B cell (primary cell): ENCODE results near the gene PCK2. TPM values are rescaled to one million over a fixed set of nuclear protein-coding genes. Genes with fewer than 3 reads are reported as not detected.

Source experiments
- ATAC-seq: fragments of 200-7000 bp; cut with Tn5 transposase; one replicate; pipeline ENCODE4 v1.10.0; 2021; ENCODE audit warnings: low read depth, mild to moderate bottlenecking, moderate number of reproducible peaks, moderate library complexity
- CTCF ChIA-PET: fragments of 350-600 bp; sonication (Branson Sonifier 250); formaldehyde crosslinking; loops from one replicate; lab custom pipeline; 2021; ENCODE audit warnings: antibody characterized with exemption, inconsistent platforms; lab: Charles Lee
- POLR2A ChIA-PET: fragments of 350-600 bp; sonication (Branson Sonifier 250); formaldehyde crosslinking; loops from one replicate; lab custom pipeline; 2021; ENCODE audit warnings: antibody characterized with exemption; lab: Charles Lee
- DNase-seq: peaks from one replicate; pipeline ENCODE4 v3.0.0; 2013
- H2AFZ ChIP-seq: 2 replicates; pipeline ENCODE4 v1.6.1; 2012; ENCODE audit warnings: mild to moderate bottlenecking, low read depth, low read length; ENCODE audit not compliant: insufficient read depth, poor library complexity, severe bottlenecking
- H3K27ac ChIP-seq, 2 donors: 1 replicate in 1 of 2; 2 replicates in 1 of 2; pipeline ENCODE4 v1.5.1; 2012 to 2013; ENCODE audit warnings: low read length in 2 of 2, mild to moderate bottlenecking in 2 of 2, moderate library complexity in 1 of 2
- H3K27me3 ChIP-seq, 4 experiments: fragments of 200-600 bp in 1 of 4; sonication (generic) in 1 of 4; replicated peaks in 1 of 4; 1 replicate in 2 of 4; 2 replicates in 2 of 4; pipeline versions ENCODE4 v1.6.1 to v1.7.0; 2013 to 2016; ENCODE audit warnings: low read length in 3 of 4, mild to moderate bottlenecking in 2 of 4, mixed read lengths in 1 of 4, moderate library complexity in 1 of 4; ENCODE audit not compliant: insufficient read depth in 4 of 4, control insufficient read depth in 3 of 4; ENCODE audit errors: control extremely low read depth in 1 of 4
- H3K36me3 ChIP-seq, 2 experiments: replicated peaks in 1 of 2; 1 replicate in 1 of 2; 2 replicates in 1 of 2; pipeline versions ENCODE4 v1.6.1 to v1.7.1; 2013; ENCODE audit warnings: low read length in 1 of 2; ENCODE audit not compliant: insufficient read depth in 2 of 2, control insufficient read depth in 1 of 2; ENCODE audit errors: control extremely low read depth in 1 of 2, extremely low read depth in 1 of 2
- H3K4me1 ChIP-seq, 2 donors: fragments of 200-600 bp in 1 of 2; sonication (generic) in 1 of 2; 1 replicate in 1 of 2; 2 replicates in 1 of 2; pipeline versions ENCODE4 v1.5.1 to v1.6.1; 2013 to 2017; ENCODE audit warnings: low read length in 2 of 2; ENCODE audit not compliant: control insufficient read depth in 2 of 2, insufficient read depth in 2 of 2
- H3K4me2 ChIP-seq: replicated peaks from 2 replicates; pipeline ENCODE3; 2012; ENCODE audit warnings: mild to moderate bottlenecking, low read depth, low read length; ENCODE audit not compliant: poor library complexity, severe bottlenecking
- H3K4me3 ChIP-seq, 5 experiments: fragments of 200-600 bp in 1 of 5; sonication (generic) in 1 of 5; 1 replicate in 3 of 5; 2 replicates in 2 of 5; pipeline versions ENCODE4 v1.5.1 to v1.7.0; 2011 to 2016; ENCODE audit warnings: low read length in 4 of 5, mild to moderate bottlenecking in 4 of 5, low read depth in 2 of 5, control low read depth in 1 of 5, moderate library complexity in 1 of 5; ENCODE audit not compliant: insufficient read depth in 1 of 5; ENCODE audit errors: control extremely low read depth in 1 of 5, extremely low read depth in 1 of 5
- H3K79me2 ChIP-seq: fragments of 200-600 bp; sonication (generic); one replicate; pipeline ENCODE4 v1.6.0; 2016; ENCODE audit warnings: low read length; ENCODE audit not compliant: control insufficient read depth, insufficient read depth
- H3K9ac ChIP-seq: fragments of 200-600 bp; sonication (generic); 2 replicates; pipeline ENCODE4 v1.6.1; 2017; ENCODE audit warnings: mild to moderate bottlenecking, low read length, moderate library complexity
- H3K9me3 ChIP-seq, 3 donors: one replicate each; pipeline versions ENCODE4 v1.6.1 to v1.7.1; 2013; ENCODE audit warnings: low read length in 2 of 3; ENCODE audit not compliant: control insufficient read depth in 2 of 3, insufficient read depth in 1 of 3; ENCODE audit errors: control extremely low read depth in 1 of 3
- H4K20me1 ChIP-seq: 2 replicates; pipeline ENCODE4 v1.6.0; 2012; ENCODE audit warnings: mild to moderate bottlenecking, low read length; ENCODE audit not compliant: insufficient read depth, control insufficient read depth, poor library complexity, severe bottlenecking
- H3K27ac Mint-ChIP-seq: one replicate; pipeline ENCODE4 v1.8.0; 2021; ENCODE audit warnings: mixed read lengths
- H3K27me3 Mint-ChIP-seq: one replicate; pipeline ENCODE4 v1.8.0; 2021; ENCODE audit warnings: mixed read lengths
- H3K4me1 Mint-ChIP-seq: one replicate; pipeline ENCODE4 v1.8.0; 2021; ENCODE audit warnings: mixed read lengths
- H3K4me3 Mint-ChIP-seq: one replicate; pipeline ENCODE4 v1.8.0; 2021; ENCODE audit warnings: mixed read lengths
- H3K9me3 Mint-ChIP-seq: one replicate; pipeline ENCODE4 v1.8.0; 2022; ENCODE audit warnings: mixed read lengths; ENCODE audit not compliant: insufficient read depth
- EZH2 ChIP-seq: IDR thresholded peaks from 2 replicates; pipeline ENCODE4 v1.6.1; 2012; ENCODE audit warnings: borderline replicate concordance, low read depth, mild to moderate bottlenecking, moderate library complexity, low read length; ENCODE audit not compliant: insufficient read depth, poor library complexity, severe bottlenecking
- WGBS: methylation state at CpG from one replicate; pipeline ENCODE4 v1.1.5; 2013; ENCODE audit warnings: missing lambda C conversion rate; ENCODE audit not compliant: insufficient coverage; 5-methylcytosine and 5-hydroxymethylcytosine counted together
- intact Hi-C: fragments of 100-400 bp; cut with micrococcal nuclease; formaldehyde crosslinking; loops from one replicate; pipeline ENCODE4 v1.10.0; 2022
- polyA plus RNA-seq: library from polyadenylated mRNA; depleted of rRNA; stranded (reverse); fragments of >200 nt; gene quantifications from 2 replicates; pipeline ENCODE4 v1.2.3, GENCODE V29; 2012
- total RNA-seq, 2 donors: library from RNA; stranded (reverse); fragments of 120-200 nt in 1 of 2; gene quantifications; 1 replicate in 1 of 2; 2 replicates in 1 of 2; pipeline versions ENCODE4 v1.2.3 to v1.2.4, GENCODE V29; 2013 to 2022
- TF ChIP-seq, protein P1 (sequence below): fragments of 200-600 bp; IDR thresholded peaks from one replicate; pipeline ENCODE4 v1.8.0; 2022; ENCODE audit warnings: antibody characterized with exemption, mild to moderate bottlenecking

The PCK2 gene
- total and polyA plus RNA-seq, 2 donors (not counting 1 experiment from before 2014, with no cell fraction given): 40.4 to 58.4 TPM

DNA sequence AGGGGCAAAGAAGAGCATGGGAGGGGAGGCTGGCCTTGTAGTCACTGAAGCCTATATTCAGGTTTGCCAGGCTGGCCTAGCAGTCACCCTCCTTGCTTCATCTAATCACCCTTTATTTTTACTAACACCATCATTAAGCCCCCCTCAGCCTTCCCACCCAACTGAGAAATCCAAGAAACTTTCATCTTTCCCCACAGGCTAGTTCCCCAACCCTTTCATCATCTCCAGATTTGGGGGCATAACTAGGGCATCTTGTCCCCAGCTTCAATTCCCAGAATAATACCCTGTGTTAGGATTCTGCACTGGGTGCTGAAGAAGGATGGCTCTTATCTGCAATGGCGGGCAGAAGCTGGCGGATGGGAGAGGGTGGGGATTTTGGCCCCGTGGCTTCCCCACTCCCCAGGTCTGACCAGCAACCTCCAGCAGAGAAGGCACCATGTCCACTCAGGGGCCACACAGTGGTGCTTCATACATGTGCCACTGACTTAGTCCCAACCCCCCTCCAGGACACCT, 6.9 kb downstream of the PCK2 start:
- no peak overlapping the region for H3K9ac ChIP-seq
- Mint-ChIP-seq H3K27me3 (no peaks in the 10 kb centered on the region), H3K4me1 (peaks cover 8% of the 10 kb centered on the region), H3K27ac (peak overlapping the region; percentile 50), H3K9me3 (no peaks in the 10 kb centered on the region), H3K4me3 (no peak overlapping the region)
- DNase-seq (no peak), ATAC-seq (no peak)
- no CpG with 5 or more reads among the region's 3 CpGs for WGBS
- H3K27ac ChIP-seq: no peak overlapping the region
- TF ChIP-seq, protein P1, sequence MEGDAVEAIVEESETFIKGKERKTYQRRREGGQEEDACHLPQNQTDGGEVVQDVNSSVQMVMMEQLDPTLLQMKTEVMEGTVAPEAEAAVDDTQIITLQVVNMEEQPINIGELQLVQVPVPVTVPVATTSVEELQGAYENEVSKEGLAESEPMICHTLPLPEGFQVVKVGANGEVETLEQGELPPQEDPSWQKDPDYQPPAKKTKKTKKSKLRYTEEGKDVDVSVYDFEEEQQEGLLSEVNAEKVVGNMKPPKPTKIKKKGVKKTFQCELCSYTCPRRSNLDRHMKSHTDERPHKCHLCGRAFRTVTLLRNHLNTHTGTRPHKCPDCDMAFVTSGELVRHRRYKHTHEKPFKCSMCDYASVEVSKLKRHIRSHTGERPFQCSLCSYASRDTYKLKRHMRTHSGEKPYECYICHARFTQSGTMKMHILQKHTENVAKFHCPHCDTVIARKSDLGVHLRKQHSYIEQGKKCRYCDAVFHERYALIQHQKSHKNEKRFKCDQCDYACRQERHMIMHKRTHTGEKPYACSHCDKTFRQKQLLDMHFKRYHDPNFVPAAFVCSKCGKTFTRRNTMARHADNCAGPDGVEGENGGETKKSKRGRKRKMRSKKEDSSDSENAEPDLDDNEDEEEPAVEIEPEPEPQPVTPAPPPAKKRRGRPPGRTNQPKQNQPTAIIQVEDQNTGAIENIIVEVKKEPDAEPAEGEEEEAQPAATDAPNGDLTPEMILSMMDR: no peak
- TF ChIP-seq EZH2: no peak
- peaks cover 29% of the 10 kb centered on the region for H3K79me2 ChIP-seq
- no peak overlapping the region for H3K4me2 ChIP-seq
- H3K27me3 ChIP-seq: no peaks in the 10 kb centered on the region
- H3K9me3 ChIP-seq: no peaks in the 10 kb centered on the region
- no peak overlapping the region for H2AFZ ChIP-seq
- no peak overlapping the region for H3K4me3 ChIP-seq
- H3K4me1 ChIP-seq: peaks cover 0 to 7% of the 10 kb centered on the region in 2 donors
- intact Hi-C loops: loop anchor here (10.0 kb wide), 1 partner anchor 116 kb away; the partner anchor contains the start of gene DHRS4L2
- ChIA-PET CTCF (interaction anchor here (1.2 to 11.7 kb wide), 4 partner anchors 8 to 42 kb away, joined by 4 to 292 read pairs (median 6); partner anchors contain the start of gene PCK2), POLR2A (interaction anchor here (1.1 kb wide), 1 partner anchor 43 kb away, joined by 3 read pairs; no protein-coding TSS in a partner anchor)
- peaks cover 7% of the 10 kb centered on the region for H4K20me1 ChIP-seq
- peaks cover 2 to 69% of the 10 kb centered on the region in 2 experiments for H3K36me3 ChIP-seq

DNA sequence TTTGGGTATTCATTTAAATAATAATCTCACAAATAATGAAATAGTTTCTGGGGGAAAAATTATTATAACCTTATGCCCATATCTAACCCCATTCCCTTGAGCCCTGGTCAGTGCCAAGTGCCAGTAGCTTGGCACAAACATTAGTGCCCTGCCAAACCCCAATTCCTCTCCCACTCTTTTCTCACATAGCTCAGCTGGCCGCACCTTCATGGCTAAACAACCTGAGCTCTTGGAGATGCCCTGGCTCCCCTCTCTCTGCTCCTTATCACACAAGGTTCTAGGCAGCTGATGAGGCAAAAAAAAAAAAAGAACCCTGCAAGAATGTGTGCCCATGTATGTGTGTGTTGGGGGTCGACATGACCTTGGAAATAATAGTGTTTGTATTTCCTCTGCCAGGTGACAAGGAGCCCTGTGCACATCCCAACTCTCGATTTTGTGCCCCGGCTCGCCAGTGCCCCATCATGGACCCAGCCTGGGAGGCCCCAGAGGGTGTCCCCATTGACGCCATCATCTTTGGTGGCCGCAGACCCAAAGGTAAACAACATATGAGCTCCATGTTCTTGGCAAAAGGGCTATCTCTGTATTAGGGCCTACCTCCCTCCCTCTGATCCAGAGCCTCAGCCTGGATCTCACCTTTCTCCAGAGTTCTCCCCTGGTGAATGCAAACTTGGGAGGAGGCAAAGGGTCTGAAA, 8.4 kb downstream of the PCK2 start:
- ATAC-seq (no peak), DNase-seq (no peak)
- TF ChIP-seq, protein P1: no peak
- no peak for TF ChIP-seq EZH2
- no peak overlapping the region for H3K27ac Mint-ChIP-seq
- Histone ChIP-seq H3K27me3 (no peaks in the 10 kb centered on the region), H3K4me1 (no peaks in the 10 kb centered on the region), H3K79me2 (peaks cover 22% of the 10 kb centered on the region), H2AFZ (no peak overlapping the region), H4K20me1 (peaks cover 7% of the 10 kb centered on the region), H3K36me3 (peaks cover 2 to 63% of the 10 kb centered on the region in 2 experiments), H3K27ac (no peak overlapping the region), H3K4me3 (no peak overlapping the region), H3K9ac (no peak overlapping the region), H3K9me3 (no peaks in the 10 kb centered on the region), H3K4me2 (no peak overlapping the region)
- no peaks in the 10 kb centered on the region for H3K4me1 Mint-ChIP-seq
- H3K4me3 Mint-ChIP-seq: no peak overlapping the region
- ChIA-PET CTCF (interaction anchor here (0.6 to 11.7 kb wide), 6 partner anchors 9 to 1043 kb away, joined by 3 to 292 read pairs (median 6); partner anchors contain the start of genes DCAF11, NRL, PCK2 and TINF2), POLR2A (interaction anchor here (0.5 to 0.7 kb wide), 2 partner anchors 19 to 44 kb away, joined by 4 read pairs; partner anchors contain the start of gene PSME2)
- intact Hi-C loops: loop anchor here (10.0 kb wide), 1 partner anchor 118 kb away; the partner anchor contains the start of gene DHRS4L2
- H3K9me3 Mint-ChIP-seq: no peaks in the 10 kb centered on the region
- no peaks in the 10 kb centered on the region for H3K27me3 Mint-ChIP-seq
- WGBS: 96% methylated on average over 7 of the region's 7 CpGs
